ENCODE measurements around the gene PER2.

DNA sequence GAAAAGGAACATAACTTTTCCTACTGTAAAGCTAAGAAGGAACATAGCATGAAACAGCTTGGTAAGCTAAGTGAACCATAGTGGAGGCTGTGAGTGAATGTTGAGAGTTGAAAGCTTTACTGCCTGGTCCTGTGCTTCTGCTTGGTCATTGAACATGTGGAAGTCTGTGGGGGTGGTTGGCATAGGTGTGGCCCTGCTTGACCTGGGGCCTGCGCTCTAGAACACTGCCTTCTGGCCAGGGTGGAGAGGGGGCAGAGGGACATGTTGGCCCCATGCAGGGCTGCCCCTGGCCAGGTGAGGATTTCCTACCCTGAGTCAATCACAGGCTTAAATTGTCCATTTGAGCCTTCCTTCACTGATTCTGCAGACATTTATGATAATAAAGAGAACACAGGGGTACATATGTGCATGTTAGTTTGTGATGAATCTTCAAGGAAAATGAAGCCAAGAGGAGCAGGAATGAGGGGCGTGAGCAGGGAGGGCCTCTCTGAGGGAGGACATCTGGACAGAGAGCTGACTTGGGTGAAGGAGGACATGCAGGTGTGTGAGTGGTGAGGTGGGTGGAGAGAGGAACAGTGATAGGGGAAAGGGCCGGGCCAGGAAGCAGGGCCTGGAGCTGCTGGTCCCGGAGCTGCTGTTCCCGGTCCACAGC is 48.5 kb upstream of the PER2 start:
- TF ChIP-seq YY1 (IDR thresholded peaks at IDR 0.05; ENCODE audit: insufficient read depth, insufficient read length) (no peak), ZNF274 (IDR thresholded peaks at IDR 0.05; ENCODE audit: low read depth, low read length) (no peak), SUZ12 (IDR thresholded peaks at IDR 0.05; ENCODE audit: extremely low read depth, insufficient read depth, insufficient read length) (no peak)
